GM18507 (cell line): ENCODE data around the gene SELENOH.
A peak's percentile ranks its signal among the peaks of the same experiment; 100 is the strongest.
"Not testable (repeated sequence)": the region's sequence is repeated elsewhere in the genome, so short reads cannot be mapped to it uniquely, and the experiment has no call there.

Source experiments
- DNase-seq: peaks from one replicate; pipeline ENCODE4 v3.0.0; 2011; ENCODE audit warnings: low read depth; ENCODE audit not compliant: insufficient read length; ENCODE audit errors: extremely low spot score
- FAIRE-seq: peaks from 2 replicates; lab custom pipeline; 2011; peaks lifted over from hg19 to GRCh38; lab: Jason Lieb, UNC

Gene SELENOH, protein sequence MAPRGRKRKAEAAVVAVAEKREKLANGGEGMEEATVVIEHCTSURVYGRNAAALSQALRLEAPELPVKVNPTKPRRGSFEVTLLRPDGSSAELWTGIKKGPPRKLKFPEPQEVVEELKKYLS

DNA sequence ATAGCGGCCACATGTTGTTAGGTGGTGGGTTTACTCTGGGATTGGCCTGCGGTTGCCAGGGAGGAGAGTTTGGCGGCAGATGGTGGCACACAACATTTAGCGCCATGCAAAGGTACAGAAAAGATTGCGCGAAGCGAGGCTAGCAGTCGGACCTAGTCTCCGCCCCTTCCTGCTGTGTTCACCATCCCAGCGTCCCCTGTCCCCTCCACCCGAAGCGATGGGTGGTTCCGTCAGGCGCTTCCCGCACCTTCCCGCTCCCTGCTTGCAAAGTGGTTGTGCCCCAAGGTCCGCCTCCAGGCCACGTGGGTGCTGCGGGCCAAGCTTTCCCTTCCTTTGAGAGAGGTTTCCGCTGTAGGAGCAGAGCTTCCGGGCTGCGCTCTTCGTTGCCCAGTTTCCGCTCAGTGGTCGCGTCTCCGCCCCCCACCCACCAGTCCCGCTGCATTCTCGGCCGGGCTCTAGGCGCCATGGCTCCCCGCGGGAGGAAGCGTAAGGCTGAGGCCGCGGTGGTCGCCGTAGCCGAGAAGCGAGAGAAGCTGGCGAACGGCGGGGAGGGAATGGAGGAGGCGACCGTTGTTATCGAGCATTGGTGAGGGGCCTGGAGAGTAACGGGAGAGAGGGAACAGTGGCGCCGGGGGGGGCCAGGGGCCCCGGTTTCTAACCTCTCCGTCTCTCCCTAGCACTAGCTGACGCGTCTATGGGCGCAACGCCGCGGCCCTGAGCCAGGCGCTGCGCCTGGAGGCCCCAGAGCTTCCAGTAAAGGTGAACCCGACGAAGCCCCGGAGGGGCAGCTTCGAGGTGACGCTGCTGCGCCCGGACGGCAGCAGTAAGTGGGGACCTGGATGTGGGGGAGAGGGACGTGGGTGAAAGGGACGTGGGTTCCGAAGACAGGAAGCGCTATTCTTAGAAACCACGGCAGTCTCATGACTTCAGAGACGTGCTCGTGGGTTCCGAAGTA, at the start of gene SELENOH:
SELENOH (plus strand) TSS at position 360 of the 955 bp plus-strand sequence; CDS start at position 465, 105 bp downstream.
- peak; percentile 95 for FAIRE-seq
- DNase-seq: peak; percentile 80

DNA sequence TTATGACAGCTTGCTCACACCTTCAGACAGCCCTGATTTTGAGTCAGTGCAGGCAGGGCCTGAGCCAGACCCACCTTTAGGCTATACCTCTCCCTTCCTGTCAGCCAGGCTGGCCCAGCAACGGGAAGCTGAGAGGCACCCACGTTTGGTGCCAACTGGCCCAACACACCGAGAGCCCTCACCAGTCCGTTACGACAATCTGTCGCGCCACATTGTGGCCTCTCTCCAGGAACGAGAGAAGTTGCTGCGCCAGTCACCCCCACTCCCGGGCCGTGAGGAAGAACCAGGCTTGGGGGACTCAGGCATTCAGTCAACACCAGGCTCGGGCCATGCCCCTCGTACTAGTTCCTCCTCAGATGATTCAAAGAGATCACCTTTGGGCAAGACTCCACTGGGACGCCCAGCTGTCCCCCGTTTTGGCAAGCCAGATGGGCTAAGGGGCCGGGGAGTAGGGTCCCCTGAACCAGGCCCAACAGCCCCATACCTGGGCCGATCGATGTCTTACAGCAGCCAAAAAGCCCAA, 42.4 kb upstream of the SELENOH start:
- no peak for DNase-seq
- FAIRE-seq: no peak

DNA sequence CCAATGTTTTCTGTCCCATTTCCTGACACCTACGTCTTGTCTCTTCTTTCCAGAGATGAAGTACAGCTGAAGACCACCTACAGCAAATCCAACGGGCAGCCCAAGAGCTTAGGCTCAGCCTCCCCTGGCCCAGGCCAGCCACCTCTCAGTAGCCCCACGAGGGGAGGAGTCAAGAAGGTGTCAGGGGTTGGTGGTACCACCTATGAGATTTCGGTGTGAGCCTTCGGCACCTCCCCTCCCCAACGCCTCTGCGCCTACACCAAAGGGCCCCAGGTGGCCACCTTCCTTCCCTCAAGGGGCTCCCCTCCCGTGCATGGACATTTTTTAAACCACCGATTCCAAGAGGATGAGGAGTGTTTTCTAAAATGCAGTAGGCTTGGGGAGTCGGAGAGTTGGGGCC, 41.5 kb upstream of the SELENOH start:
- FAIRE-seq (no peak), DNase-seq (no peak)

DNA sequence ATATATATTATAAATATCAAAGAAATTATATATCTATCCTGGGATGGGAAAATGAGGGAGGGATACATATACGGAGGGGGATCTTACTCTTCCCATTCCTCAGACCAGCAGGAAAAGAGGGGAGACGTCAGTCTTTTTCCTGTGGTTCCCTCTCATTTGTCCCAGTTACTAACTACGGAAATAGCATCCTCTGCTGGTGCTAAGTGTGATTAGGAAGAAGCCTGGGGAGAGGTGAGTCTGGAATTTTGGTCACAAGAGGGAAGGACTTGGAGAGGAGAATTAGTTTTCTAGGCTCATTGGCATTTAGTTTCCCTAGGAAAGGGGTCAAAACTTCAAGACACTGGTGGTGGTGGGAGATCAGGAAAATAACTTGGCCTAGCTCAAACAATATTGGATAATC, 40.9 kb upstream of the SELENOH start:
- DNase-seq: no peak
- no peak for FAIRE-seq

DNA sequence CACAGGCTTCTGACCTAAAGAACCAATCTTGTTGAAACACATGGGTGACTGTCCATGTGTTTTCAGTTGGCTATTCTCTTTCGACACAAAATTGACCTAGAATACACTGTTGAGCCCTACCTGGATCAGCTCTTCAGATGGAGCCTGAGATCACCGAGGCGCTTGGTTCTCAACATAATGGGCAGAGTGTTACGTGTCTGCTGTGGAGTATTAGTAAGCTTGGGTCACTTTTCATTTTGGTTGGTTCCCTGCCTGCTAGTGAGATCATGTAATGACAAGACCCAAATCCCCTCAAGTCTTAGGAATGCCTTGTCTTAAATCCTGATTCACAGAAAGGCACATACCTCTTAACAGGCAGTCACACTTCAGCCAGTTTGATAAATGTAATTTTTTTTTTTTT, 38.0 kb upstream of the SELENOH start:
- DNase-seq: no peak
- no peak for FAIRE-seq

DNA sequence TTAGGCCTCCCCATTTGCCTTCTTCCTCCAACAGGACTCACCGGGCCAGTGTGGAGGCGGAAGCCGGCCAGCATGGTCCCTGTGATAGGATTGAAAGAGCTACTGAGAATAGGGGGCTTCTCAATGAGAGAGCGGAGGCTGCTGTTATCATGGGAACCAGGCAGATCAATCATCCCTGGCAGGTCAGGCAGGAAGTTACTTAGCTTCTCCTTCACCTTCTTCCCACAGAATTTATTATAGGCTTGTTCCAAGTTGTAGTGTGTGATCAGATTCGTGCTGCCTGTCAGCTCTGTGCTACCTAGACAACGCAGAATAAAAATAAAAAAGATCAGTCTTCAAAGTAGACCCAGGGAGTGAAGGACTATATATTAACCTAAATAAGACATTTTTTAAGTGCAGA, 36.4 kb upstream of the SELENOH start:
- no peak for FAIRE-seq
- no peak for DNase-seq

DNA sequence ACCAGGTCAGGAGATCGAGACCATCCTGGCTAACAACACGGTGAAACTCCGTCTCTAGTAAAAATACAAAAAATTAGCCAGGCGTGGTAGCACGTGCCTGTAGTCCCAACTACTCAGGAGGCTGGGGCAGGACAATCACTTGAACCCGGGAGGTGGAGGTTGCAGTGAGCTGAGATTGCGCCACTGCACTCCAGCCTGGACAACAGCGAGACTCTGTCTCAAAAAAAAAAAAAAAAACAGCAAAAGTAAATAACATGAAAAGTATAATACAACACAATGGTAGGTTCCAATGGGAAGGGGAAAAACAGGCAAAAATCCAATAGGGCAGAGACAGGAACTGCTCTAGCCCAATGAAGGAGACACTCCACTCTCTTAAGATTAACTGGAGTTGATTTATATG, 35.9 kb upstream of the SELENOH start:
- FAIRE-seq, DNase-seq: not testable (repeated sequence)

DNA sequence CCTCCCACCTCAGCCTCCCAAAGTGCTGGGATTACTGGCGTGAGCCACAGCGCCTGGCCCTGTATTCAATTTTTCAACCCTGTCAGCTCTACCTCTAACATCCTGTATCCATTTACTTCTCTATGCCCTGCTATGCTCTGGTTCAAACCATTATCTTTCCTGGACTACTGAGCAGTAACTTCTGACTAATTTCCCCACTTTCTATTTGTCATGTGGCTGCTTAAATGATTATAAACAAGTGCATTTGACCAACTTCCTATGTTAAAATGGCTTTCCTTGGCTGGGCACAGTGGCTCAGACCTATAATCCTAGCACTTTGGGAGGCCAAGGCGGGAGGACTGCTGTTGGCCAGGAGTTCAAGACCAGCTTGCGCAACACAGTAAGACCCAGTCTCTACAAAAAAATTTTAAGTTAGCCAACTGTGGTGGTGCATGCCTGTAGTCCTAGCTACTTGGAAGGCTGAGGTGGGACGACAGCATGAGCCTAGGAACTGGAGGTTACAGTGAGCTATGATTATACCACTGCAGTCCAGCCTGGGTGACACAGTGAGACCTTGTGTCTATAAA, 31.4 kb upstream of the SELENOH start:
- no peak for DNase-seq
- no peak for FAIRE-seq

DNA sequence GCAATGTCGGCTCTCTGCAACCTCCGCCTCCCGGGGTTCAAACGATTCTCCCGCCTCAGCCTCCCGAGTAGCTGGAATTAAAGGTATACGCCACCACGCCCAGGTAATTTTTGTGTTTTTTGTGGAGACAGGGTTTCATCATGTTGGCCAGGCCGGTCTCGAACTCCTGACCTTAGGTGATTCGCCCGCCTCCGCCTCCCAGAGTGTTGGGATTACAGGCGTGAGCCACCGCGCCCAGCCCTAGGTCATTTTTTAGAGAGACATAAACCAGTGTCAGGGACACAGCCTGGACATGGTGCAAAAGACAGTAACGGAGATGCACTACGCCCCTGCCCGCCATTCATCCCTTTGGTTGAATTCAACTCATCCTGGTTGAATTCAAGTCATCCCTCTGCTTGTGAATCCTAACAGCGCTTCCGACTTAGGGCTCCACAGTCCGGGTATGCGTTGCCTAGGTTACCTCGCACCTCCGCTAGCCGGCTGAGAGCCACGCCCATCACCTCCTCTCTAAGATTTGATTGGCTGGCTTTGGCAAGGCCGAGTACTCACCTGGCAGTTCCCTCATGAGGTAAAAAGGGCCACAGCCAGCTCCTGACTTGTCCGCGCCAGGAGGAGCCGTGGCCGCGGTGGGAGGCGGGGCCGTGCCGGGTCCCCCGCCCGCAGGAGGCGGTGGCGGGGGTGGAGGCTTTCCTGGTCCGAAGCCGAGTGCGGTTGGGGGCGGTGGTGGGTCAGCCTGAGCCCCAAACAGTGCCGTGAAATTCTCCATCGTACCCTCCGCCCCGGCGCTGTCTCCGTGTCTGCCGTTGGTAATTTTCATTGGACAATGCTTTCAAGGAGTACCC, 29.7 kb upstream of the SELENOH start, which contains the start of gene MED19:
MED19 (minus strand) TSS at position 802 of the 842 bp plus-strand sequence; CDS start at position 766, 36 bp downstream.
- DNase-seq: peak; percentile 58
- FAIRE-seq: no peak

DNA sequence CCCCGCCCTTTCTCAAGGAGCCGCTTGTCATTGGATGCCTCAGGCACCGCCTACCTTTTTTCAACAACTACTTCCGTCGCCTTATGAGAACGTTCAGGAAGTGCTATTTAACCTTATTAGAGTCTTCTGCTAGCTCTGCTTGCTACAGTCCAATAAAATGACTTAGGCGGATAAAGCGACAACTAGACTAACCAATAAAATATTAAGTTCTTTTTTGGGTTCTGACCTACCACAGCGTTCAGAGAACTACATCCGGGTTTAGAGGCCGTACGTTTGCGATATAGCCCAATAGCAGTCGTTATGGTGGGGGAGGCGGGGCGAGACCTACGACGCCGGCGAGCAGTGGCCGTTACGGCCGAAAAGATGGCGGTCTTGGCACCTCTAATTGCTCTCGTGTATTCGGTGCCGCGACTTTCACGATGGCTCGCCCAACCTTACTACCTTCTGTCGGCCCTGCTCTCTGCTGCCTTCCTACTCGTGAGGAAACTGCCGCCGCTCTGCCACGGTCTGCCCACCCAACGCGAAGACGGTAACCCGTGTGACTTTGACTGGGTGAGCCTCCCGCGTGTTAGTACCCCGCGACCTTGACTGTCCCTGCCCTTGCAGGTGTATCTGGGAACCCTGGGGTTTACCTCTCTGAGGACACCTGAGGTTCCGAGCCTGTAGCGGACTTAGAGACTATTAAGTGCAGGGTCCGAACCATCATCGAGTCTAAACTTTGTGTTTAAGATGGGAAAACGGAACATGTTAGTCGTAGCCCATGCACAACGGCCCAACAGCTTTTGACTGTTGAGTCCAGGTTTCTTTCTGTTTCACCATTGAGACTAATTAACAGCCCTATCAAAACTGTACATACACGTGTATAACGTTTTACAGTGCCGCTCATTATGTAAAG, 28.8 kb upstream of the SELENOH start, which contains the start of gene TMX2:
TMX2 (plus strand) TSS at position 338 of the 895 bp plus-strand sequence; CDS start at position 364, 26 bp downstream.
- FAIRE-seq: peak; percentile 99
- peak; percentile 68 for DNase-seq

DNA sequence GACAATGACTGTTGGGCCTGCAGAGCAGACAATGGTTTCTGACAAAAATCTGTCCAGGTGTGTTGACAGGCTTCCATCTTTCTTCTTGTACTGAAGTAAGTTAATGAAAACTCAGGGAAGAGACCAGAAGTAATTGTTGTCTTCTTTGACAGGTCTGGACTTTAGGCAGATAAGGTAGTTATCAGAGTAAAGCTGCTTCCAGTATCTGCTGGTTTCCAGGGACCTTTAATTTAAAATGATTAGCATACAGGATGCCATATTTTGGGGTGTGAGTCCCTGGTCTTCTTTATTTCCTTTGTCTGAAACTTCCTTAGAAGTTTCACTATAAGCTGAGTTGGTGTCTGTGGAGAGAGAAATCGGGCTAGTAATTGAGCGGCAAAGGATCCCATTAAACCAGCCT, 27.5 kb upstream of the SELENOH start:
- FAIRE-seq (no peak), DNase-seq (no peak)

DNA sequence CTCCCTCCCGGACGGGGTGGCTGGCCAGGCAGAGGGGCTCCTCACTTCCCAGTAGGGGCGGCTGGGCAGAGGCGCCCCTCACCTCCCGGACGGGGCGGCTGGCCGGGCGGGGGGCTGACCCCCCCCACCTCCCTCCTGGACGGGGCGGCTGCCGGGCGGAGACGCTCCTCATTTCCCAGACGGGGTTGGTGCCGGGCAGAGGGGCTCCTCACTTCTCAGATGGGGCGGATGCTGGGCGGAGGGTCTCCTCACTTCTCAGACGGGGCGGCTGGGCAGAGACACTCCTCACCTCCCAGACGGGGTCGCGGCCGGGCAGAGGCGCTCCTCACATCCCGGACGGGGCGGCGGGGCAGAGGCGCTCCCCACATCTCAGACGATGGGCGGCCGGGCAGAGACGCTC, 24.6 kb upstream of the SELENOH start:
- FAIRE-seq, DNase-seq: not testable (repeated sequence)

DNA sequence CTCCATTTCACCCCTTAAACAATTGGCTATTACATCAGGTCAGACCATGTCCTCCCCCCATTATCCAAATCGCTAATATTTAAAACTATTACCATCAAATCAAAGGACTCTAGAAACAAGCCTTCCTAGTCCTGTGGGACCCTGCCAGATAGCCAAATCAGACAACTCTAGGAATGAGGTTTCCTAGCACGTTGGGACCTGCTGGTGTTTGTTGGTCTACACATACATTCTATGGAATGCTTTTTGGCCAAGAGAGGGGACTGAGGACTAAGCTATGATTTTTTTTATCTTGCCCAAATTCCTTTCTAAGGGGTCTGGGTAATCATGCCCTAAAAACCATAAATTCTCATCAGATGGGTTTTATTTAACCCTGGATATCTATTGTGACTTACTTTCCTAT, 14.1 kb upstream of the SELENOH start:
- no peak for FAIRE-seq
- no peak for DNase-seq

DNA sequence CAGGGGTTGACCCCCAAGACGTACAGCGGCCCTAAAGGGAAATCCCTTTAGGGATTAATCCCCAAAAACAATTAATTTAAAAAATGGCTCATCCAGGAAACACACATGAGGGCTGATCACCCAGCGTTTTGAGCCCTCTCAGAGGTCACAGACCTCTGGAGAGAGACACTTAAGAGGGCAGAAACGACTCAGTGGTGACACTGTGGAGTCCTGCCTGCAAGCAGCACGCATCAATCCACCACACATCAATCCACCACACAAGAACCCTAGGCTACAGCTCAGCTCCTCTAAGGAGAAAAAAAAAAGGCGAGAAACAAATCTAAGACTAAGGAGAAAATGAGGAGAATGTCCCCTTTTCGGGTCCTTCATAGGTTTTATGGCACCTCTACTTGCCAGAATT, 12.5 kb upstream of the SELENOH start:
- DNase-seq (no peak), FAIRE-seq (no peak)

DNA sequence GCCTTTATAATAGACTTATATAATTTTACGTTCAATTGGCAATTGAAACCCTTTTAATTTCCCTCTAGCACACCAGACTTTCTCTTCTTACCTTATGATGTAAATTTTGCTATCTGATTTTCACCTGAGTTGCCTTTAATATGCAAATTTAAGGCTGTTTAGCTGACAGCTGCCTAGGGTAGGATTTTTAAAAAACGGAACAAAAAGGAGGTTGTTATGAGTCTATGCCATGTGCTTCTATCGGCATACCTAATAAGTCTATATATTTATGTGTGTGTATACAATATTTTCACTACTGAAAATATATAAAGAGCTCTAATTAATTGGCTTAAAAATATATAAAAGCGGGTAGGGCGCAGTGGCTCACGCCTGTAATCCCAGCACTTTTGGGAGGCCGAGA, 11.8 kb upstream of the SELENOH start:
- DNase-seq (no peak), FAIRE-seq (no peak)

DNA sequence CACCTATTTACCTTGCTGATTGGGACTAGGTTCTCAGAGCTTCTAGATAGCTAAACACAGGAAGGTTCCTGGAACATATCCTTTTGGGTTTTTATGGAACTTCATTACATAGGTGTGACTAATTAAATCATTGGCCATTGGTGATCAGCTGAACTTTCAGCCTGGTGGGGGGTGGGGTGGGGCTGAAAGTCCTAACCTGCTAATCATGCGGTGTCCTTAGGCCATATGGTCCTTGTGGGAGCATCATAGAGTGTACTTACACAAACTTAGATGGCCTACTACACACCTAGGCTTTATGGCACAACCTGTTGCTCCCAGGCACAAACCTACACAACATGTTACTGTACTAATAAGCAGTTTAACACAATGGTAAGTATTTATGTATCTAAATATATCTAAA, 8.6 kb upstream of the SELENOH start:
- FAIRE-seq: no peak
- DNase-seq: no peak

DNA sequence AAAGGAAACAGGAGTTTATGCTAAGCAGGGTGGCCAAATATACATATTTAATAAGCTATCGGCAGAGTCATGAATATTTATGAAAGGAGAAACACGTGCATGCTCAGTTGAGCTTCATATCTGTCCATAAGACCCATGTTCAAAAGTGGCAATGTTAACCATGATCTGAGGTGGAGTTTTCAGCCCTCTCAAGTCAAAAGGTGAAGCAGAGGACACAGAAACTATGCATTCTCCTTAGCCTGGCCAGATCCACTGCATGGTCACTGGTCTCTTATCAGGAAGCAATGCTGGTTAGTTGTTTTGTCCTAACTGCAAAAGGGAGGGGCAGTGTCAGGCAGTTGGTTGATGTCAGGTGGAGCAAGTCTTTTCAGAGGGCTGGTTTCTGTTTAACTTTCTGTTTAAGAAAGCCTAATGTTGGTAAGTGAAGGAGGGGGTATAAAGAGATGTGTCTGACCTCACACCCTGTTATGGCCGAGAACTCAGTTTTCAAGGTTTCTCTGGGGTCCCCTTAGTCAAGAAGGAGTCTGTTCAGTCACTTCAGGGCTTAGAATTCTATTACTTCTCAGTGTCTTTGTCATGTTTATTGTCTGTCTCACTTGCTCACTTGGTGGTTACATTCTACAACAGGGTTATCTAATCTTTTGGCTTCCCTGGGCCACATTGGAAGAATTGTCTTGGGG, 5.5 kb upstream of the SELENOH start:
- FAIRE-seq (no peak), DNase-seq (no peak)

DNA sequence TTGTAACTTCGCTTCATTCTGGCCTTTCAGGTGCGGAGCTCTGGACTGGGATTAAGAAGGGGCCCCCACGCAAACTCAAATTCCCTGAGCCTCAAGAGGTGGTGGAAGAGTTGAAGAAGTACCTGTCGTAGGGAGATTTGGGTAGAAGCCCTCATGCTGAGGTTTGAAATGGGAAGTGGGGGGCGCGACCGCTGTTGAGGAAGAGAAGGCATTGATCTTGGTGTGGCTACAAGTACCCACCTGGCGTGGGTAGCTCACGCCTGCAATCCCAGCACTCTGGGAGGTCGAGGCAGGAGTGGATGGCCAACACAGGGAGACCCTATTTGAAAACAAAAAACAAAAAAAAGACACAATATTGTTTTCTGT, 779 bp downstream of the SELENOH start:
- FAIRE-seq (no peak), DNase-seq (no peak)
